ENCODE measurements around the gene MINDY4. TPM values are rescaled to one million over a fixed set of nuclear protein-coding genes. Genes with fewer than 3 reads are reported as not detected.

MINDY4 gene
- total RNA-seq, 3 donors from 2014 or later (not counting 1 experiment from before 2014, with no cell fraction given), result 1.1 to 1.7 (median 1.1) TPM

- no peak overlapping the region for H3K27ac Mint-ChIP-seq
- no peaks in the 10 kb centered on the region for H3K9me3 Mint-ChIP-seq
- whole genome bisulfite sequencing (ENCODE audit: insufficient coverage), result 85% methylated on average over 2 of the region's 2 CpGs
Observed at GRCh38 chr7:30739691-30740090, 31.5 kb upstream of the MINDY4 start.

GRCh38 chr7:30740417-30741181 is 30.6 kb upstream of the MINDY4 start:
- Mint-ChIP-seq H3K4me3 (no peak overlapping the region), H3K27me3 (ENCODE audit: low read depth in 2 of 2) (no peaks in the 10 kb centered on the region), H3K4me1 (peaks cover 40 to 44% of the 10 kb centered on the region in 2 donors), H3K27ac (no peak overlapping the region), H3K9me3 (no peaks in the 10 kb centered on the region), H3K36me3 (no peaks in the 10 kb centered on the region)
- Histone ChIP-seq H3K9me3 (ENCODE audit: control insufficient read depth, insufficient read depth, low read length) (no peaks in the 10 kb centered on the region), H3K4me3 (ENCODE audit: low read length) (no peak overlapping the region), H3K36me3 (ENCODE audit: control insufficient read depth, insufficient read depth, low read length) (no peaks in the 10 kb centered on the region), H3K27me3 (ENCODE audit: control insufficient read depth, insufficient read depth, low read length) (no peaks in the 10 kb centered on the region), H3K4me1 (ENCODE audit: control insufficient read depth, insufficient read depth, low read length) (peaks cover 37% of the 10 kb centered on the region), H3K27ac (ENCODE audit: low read length) (no peak overlapping the region)
- intact Hi-C loops (cut with micrococcal nuclease), result loop anchor here (1.0 to 5.0 kb wide), 5 partner anchors 14 to 230 kb away; partner anchors contain the start of gene CRHR2
- WGBS (ENCODE audit: insufficient coverage), result 51% methylated on average over 14 of the region's 14 CpGs
- peak; percentile 52 to 77 (median 77) for ATAC-seq
- peak; percentile 99 for TF ChIP-seq CTCF (IDR thresholded peaks at IDR 0.05)
- DNase-seq, result peak; percentile 76 to 87

More at GRCh38 chr7:30739691-30740090, 31.5 kb upstream of the MINDY4 start:
- ATAC-seq (no peak), DNase-seq (no peak)
- no peak overlapping the region for H3K27ac ChIP-seq (ENCODE audit: low read length)
- no peaks in the 10 kb centered on the region for H3K27me3 Mint-ChIP-seq (ENCODE audit: low read depth in 2 of 2)
- no peaks in the 10 kb centered on the region for H3K27me3 ChIP-seq (ENCODE audit: control insufficient read depth, insufficient read depth, low read length)
- H3K4me1 ChIP-seq (ENCODE audit: control insufficient read depth, insufficient read depth, low read length), result peaks cover 40% of the 10 kb centered on the region
- H3K4me3 ChIP-seq (ENCODE audit: low read length), result no peak overlapping the region
- H3K36me3 ChIP-seq (ENCODE audit: control insufficient read depth, insufficient read depth, low read length), result no peaks in the 10 kb centered on the region
- intact Hi-C loops (cut with micrococcal nuclease), result loop anchor here (1.0 to 5.0 kb wide), 5 partner anchors 13 to 229 kb away; partner anchors contain the start of gene CRHR2
- no peak overlapping the region for H3K4me3 Mint-ChIP-seq
- no peaks in the 10 kb centered on the region for H3K9me3 ChIP-seq (ENCODE audit: control insufficient read depth, insufficient read depth, low read length)
- H3K36me3 Mint-ChIP-seq, result no peaks in the 10 kb centered on the region
- no peak for TF ChIP-seq CTCF (IDR thresholded peaks at IDR 0.05)
- peaks cover 40 to 43% of the 10 kb centered on the region in 2 donors for H3K4me1 Mint-ChIP-seq

- Histone ChIP-seq H3K27me3 (ENCODE audit: control insufficient read depth, insufficient read depth, low read length) (no peaks in the 10 kb centered on the region), H3K4me3 (ENCODE audit: low read length) (no peak overlapping the region), H3K27ac (ENCODE audit: low read length) (no peak overlapping the region), H3K36me3 (ENCODE audit: control insufficient read depth, insufficient read depth, low read length) (no peaks in the 10 kb centered on the region), H3K9me3 (ENCODE audit: control insufficient read depth, insufficient read depth, low read length) (no peaks in the 10 kb centered on the region), H3K4me1 (ENCODE audit: control insufficient read depth, insufficient read depth, low read length) (peaks cover 30% of the 10 kb centered on the region)
- Mint-ChIP-seq H3K4me1 (peaks cover 40% of the 10 kb centered on the region in 2 donors), H3K4me3 (no peak overlapping the region), H3K27me3 (ENCODE audit: low read depth in 2 of 2) (no peaks in the 10 kb centered on the region), H3K9me3 (no peaks in the 10 kb centered on the region), H3K27ac (no peak overlapping the region), H3K36me3 (no peaks in the 10 kb centered on the region)
- TF ChIP-seq CTCF (IDR thresholded peaks at IDR 0.05), result no peak
- DNase-seq (no peak), ATAC-seq (no peak)
- 87% methylated on average over 8 of the region's 8 CpGs for WGBS (ENCODE audit: insufficient coverage)
- intact Hi-C loops (cut with micrococcal nuclease), result loop anchor here (2.0 to 5.0 kb wide), 2 partner anchors 14 to 59 kb away; partner anchors contain the start of gene CRHR2
Observed at GRCh38 chr7:30741289-30741688, 29.9 kb upstream of the MINDY4 start.
